Endometrial microvascular endothelial cells (primary cell): ENCODE data around the gene COPZ2. TPM values are rescaled to one million over a fixed set of nuclear protein-coding genes. Genes with fewer than 3 reads are reported as not detected.
"Not testable (repeated sequence)": the region's sequence is repeated elsewhere in the genome, so short reads cannot be mapped to it uniquely, and the experiment has no call there.

Experiments
- in situ Hi-C: cut with HindIII; loops from 2 replicates; pipeline ENCODE4 v1.10.0; 2017; ENCODE audit warnings: low sequenced_read_pairs, low pct_unique_long_range_greater_than_20kb; ENCODE audit errors: inconsistent ontology term
- total RNA-seq: library from RNA; depleted of rRNA; stranded (reverse); fragments of >200 nt; gene quantifications from one replicate; pipeline ENCODE4 v1.2.3, GENCODE V29; 2015; ENCODE audit errors: inconsistent ontology term

The COPZ2 gene
- total RNA-seq, 1 donor from 2014 or later, result 18.2 TPM

DNA sequence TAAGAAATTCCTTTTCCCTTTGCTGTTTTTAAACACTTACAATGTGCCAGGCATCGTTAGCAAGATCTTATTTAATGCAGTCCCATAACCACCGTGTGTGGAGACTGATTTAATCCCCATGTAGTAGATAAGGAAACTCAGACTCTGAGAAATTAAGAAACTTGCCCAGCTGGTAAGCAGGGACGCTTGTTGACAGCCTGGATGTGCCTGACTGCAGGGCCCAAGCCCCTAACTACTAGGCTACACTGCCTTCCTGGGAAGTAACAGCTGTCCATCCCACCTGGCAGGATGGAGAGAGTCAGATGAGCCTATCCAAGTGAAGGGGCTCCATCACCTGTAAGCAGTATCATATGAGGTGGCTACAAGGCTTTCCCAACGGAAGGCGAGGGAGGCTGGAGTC lies 43.6 kb downstream of the COPZ2 start:
- in situ Hi-C loops, result no loop called here

DNA sequence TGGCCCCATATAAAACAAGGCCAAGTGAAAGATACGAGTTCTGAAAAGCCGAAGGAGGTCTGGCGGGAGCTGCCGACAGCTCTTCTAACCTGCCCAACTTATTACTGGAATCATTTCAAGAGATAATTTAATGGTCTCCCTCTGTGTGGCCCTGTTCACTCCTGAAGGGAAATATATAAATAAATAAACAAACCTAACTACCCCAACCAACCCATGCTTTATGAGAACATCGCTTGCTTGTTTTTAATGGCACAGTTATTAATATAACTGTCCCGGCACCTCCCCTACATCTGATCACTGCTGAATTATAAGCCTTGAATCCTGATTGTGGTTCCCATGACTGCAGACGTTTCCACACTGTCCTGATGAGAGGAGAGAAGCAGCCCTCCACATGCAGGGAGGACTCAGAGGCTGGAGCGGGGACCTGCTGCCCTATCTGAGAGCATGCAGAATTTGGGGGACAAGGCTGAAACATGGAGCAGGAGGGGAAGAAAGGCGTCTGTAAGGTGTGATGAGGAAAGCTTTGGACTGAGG lies 44.5 kb downstream of the COPZ2 start:
- in situ Hi-C loops, result no loop called here

DNA sequence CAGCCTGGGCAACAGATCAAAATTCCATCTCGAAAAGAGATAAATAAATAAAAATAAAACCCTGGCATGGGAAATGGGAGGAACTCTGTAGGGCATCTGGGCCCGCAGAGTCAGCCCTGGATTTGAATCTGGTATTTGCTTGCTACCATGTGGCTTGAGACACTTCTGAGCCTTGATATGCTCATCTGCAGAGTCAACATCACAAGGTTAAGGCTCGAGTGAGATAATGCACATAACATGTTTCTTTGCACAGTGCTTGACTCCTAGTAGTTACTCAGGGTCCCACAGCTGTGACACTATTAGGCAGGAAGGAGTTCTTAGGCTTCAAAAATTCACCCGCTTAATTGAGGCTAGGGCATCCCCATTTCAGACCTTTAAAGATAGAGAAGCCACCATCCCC lies 45.4 kb downstream of the COPZ2 start:
- in situ Hi-C loops, result no loop called here

DNA sequence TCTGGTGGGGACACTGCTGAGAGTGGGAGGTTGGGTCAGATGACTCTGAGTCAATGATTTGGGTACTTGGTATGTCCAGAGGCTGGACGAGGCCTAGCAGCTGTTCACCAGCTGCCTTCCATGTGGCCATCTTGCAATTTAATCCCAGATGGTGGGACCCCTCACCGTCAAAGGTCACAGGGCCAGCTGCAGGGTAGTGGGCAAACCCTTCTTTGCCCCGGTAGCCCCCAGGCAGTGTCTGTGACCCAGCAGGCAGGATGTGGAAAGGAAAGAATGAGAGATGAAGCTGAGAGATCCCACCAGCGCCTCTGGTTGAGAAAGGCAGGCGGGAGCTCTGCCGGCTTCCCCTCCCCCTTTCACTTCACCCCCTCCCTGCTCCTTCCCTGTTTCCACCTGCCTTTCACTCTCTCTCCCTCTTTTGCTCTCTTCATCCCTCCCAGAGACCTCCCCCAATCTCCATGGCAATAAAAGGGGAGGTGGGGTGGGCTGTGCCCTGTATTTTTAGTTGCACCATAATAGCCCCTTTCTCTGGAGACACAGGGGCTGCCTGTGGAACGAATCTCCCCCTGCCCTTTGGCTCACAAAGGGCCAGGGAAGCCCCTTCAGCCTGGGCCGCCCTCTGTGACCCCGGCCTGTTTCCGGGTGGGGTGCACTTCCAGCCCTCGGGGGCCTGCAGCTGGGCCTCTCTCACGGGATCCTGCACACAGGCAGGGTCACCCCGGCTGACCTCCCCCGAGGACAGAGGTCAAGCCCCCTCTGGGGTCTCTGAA lies 46.5 kb downstream of the COPZ2 start:
- in situ Hi-C loops, result no loop called here

DNA sequence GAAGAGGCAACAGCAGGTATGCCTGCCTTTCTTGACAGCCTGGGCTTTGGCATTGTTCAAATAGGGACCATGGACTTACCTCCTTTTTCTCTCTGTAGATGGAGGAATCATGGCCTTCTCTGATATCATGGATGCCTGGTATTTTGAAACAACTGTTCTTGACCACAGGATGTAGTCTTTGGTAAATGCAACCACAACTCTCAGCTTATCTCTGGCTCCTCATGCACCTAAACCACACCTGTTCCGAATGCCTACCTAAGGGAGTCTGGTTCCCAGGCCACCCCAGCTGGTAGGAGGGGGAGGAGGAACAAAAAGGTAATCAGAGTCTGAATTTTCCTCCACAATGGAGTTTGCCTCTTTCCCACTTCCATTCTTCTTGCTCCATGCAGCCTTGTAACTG lies 47.9 kb downstream of the COPZ2 start:
- in situ Hi-C loops, result no loop called here

DNA sequence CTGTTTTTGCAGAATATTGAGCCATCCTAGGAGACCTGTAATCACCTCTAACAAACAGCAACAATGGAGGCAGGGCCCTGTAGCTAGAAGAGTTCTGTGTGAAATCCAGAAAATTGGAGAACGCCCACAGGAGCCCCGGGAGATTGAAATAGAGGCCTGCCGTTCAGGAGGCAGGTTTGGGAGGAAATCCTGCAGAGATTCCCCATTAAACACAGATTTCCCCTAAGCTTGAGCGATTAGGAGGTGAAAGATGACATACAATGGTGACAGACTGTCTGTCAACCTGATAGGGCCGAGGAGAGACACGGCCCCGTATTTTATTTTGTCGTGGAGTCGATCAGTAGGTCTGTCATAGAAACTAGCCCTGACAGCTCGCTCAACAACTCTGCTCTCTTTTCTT lies 48.4 kb downstream of the COPZ2 start:
- in situ Hi-C loops, result no loop called here

DNA sequence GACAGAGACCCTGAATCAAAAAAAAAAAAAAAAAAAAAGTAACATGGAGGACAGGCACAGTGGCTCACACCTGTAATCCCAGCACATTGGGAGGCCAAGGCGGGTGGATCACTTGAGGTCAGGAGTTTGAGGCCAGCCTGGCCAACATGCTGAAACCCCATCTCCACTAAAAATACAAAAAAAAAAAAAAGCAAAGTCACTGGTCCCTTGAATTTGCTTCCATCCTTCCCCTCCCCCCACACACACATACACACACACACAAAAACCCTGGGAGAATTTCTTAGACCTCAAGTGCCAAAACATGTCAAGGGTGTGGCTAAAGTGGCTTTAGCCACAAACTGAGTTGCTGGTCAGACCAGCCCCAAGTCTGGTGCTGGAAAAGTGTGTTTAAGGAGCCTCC lies 49.2 kb downstream of the COPZ2 start:
- in situ Hi-C loops, result not testable (repeated sequence)

DNA sequence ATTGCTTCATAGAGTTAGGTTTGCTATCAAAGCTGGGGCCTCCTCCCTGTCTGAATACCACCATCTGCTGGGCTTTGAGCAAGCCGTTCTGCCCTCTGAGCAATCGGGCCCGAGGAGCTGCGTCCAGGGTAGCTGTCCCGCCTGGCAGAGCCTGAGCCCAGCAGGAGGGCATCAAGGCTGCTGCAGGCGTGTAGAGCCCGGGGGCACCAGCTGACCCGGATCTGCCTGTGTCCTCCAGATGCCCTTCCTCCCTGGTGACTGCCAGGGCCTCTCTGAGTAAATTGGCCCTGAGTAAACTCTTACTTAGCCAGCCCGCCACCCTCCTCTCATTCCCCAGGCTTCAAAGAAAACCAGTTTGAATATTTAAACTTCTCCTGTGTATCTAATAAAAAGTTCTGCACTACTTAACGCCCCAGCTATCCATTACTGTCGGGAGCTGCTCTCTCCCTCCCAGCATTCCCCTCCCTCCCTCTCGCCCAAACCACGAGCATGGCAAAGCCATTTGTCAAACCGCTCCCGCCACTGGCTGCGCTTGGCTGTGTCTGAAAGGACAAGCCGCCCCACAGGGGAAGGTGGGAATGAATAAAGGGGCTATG lies 50.3 kb downstream of the COPZ2 start:
- in situ Hi-C loops, result no loop called here

DNA sequence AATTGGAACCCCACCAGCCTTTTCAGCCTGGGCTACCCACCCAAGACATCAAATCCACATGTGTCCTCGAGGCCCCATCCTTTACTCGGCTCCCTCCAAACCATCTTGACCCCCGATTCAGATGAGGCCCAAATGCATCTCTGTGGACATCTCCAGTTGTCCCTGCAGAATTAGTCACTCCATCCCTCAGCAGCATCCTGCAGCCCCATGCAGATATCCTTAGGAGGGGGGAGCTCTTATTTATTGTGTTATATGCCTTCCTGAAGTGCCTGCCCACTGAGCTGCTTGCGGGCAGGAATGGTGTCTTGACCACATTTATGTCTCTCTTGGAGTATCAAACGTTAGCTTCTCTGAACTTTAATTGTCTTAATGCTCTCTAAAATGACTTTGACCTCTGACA lies 51.1 kb downstream of the COPZ2 start:
- in situ Hi-C loops, result no loop called here

DNA sequence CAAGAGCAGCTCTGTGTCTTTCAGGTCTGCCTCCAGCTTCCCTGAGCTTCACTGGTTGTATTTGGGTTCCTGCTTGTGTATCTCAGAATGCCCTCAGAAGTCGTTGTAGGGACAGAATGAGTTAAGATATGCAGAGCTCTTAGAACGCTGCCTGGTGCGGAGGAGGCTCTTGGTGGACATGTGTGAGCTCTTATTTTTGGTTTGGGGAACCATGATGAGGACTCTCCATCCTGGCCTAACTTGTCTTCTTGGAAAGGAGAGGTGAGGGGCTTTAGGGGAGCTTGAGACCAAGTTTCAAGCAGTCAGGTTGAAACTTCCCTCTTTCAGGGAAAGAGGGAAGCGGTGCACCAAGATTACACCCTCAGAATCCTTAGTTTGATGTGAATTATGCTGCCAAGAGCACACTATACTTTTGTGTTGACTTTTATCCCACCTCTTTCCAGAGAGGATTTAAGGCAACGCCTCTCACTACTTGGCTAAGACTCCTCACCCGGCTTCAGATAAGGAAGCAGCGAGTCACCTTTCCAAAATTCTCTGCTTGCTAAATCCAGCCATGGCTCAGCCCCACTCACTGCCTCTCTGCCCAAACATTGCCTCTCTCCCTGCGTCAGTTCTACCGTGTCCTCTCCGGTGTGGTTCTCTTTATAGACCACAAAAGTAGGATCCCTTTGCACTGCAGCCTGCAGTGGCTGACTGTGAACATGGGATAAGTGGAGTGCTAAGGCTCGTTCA lies 53.9 kb downstream of the COPZ2 start:
- in situ Hi-C loops, result no loop called here

DNA sequence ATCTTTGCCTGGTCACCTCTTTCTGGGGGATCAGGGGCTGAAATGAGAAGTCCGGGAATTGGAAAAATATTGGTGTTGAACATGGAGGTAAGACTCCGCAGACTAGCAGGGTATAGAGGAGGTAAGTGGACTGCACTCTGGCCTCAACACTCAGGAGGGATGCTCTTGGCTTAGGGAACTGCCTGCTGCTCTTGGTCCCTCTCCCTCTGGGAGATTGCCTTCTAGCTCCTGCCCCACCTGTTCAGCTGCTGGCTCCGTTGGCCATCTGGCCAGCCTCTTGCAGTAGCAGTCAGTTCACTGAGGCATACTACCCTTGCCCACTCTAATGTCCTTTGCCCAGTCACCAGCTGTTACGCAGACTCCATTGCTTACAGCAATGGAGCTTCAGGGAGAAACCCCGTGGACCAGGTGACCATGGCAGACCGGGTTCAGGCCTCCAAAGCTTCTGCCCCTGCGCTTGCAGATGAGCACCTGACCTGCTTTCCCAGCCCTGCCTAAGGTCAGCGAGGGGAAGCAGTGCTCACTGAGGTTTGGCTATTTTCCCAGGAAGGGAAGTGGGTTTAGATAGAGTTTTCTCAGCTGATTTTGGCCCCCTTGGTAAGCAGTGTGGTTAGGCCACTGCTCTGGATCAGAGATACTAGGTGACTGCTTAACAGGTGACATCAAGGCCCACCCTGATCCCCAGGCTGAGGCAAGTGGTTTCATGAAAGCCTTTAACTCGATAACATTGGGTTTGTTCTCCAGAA lies 54.8 kb downstream of the COPZ2 start:
- in situ Hi-C loops, result no loop called here

DNA sequence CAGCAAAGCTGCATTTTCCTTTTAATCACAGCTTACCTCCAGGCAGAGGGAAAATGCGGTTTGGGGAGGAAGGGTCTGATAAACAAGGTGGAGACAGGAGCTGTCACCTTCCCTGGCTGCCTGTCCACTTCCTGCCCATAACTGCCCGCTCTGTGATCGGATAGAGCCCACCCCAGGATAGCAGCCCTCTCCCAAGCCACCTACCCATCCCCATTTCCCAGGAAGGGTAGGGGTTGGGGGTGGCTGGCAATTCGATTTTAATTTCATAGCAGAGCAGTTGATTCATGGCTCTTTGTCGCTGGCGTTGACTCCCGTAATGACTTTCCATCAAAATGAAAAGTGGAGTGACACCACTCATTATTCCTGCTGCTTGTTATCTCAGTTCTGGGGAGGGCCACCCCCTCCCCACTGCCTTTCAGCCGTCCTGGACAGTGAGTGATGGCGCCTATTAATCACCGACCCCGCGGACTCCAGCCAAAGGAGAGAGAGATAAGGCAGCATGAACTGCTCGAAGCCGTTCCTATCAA lies 55.4 kb downstream of the COPZ2 start:
- in situ Hi-C loops, result no loop called here

DNA sequence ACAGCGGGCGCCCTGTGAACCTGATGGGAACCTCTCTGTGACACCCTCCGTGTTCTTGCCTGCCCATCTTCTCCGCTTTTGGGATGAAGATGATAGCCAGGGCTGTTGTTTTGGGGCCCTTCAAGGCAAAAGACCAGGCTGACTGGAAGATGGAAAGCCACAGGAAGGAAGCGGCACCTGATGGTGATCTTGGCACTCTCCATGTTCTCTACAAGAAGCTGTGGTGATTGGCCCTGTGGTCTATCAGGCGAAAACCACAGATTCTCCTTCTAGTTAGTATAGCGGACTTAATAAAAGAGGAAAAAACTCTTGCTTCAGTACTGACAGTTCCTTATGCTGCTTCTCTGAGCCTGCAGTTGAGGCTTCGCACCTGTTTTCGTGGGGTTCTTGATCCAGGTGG lies 56.1 kb downstream of the COPZ2 start:
- in situ Hi-C loops, result no loop called here

DNA sequence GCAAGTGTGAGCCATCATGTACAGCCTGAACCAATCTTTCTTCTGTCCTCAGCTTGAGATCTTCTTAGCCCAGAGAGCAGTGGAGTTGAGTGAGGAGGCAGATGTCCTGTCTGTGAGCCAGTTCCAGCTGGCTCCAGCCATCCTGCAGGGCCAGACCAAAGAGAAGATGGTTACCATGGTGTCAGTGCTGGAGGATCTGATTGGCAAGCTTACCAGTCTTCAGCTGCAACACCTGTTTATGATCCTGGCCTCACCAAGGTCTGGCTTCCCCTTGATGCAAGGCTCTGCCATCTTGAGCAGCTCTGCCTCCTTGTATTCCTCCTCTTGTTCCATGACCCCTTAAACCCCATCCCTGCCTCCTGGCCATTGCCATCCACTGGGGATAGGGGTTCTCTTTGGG lies 57.1 kb downstream of the COPZ2 start:
- in situ Hi-C loops, result no loop called here

DNA sequence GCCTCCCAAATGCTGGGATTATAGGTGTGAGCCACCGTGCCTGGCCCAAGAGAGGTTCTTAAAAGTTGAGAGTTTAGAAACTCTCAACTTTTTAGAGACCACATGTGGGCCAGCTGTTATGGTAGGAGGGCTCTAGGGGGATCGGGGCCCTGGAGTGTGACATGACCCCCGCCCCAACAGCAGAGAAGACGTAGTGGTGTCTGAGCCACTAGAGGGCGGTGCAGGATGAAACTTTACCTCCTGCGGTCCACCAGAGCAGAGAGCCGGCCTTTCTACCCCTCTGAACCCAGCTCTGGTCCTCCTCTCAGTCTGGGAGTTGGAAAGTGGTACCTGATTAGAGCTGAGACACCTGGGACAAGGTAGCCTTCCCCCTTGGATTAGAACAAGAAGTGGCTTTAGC lies 59.3 kb downstream of the COPZ2 start:
- in situ Hi-C loops, result no loop called here
